Left lung (tissue), 10 donors: ENCODE measurements around the gene HDHD5. TPM values are rescaled to one million over a fixed set of nuclear protein-coding genes. Genes with fewer than 3 reads are reported as not detected.
"Not testable (repeated sequence)": the region's sequence is repeated elsewhere in the genome, so short reads cannot be mapped to it uniquely, and the experiment has no call there.

ENCODE experiments used
- ATAC-seq: fragments of 200-7000 bp; cut with Tn5 transposase; one replicate; pipeline ENCODE4 v1.9.1; 2020; ENCODE audit warnings: moderate library complexity
- DNase-seq, 4 donors: peaks; one replicate each; pipeline ENCODE4 v3.0.0-alpha.2; 2013 to 2020
- H3K27ac ChIP-seq, 2 donors: fragments of 200-600 bp; sonication (generic) in 1 of 2; one replicate each; pipeline versions ENCODE4 v1.5.0 to v1.8.0; 2020 to 2021
- H3K27me3 ChIP-seq, 2 donors: fragments of 200-600 bp; sonication (generic) in 1 of 2; one replicate each; pipeline versions ENCODE4 v1.5.0 to v1.8.0; 2020 to 2021
- H3K36me3 ChIP-seq, 2 donors: fragments of 200-600 bp; sonication (generic) in 1 of 2; one replicate each; pipeline versions ENCODE4 v1.5.0 to v1.8.0; 2020 to 2021
- H3K4me1 ChIP-seq, 2 donors: fragments of 200-600 bp; one replicate each; pipeline ENCODE4 v1.8.0; 2021
- H3K4me3 ChIP-seq, 2 donors: fragments of 200-600 bp; sonication (generic) in 1 of 2; one replicate each; pipeline versions ENCODE4 v1.5.0 to v1.8.0; 2020 to 2021; ENCODE audit warnings: mild to moderate bottlenecking in 1 of 2
- H3K9me3 ChIP-seq, 2 donors: fragments of 200-600 bp; sonication (generic) in 1 of 2; one replicate each; pipeline versions ENCODE4 v1.5.0 to v1.8.0; 2020 to 2021
- intact Hi-C, 2 donors: fragments of 100-400 bp; cut with DNase I; formaldehyde crosslinking; loops; one replicate each; pipeline versions ENCODE4 v1.11.2 to v1.14.2; 2022
- polyA plus RNA-seq, 6 donors: library from polyadenylated mRNA; unstranded; fragments of 120-200 nt; gene quantifications; one replicate each; pipeline ENCODE4 v1.2.1, GENCODE V29; 2013; ENCODE audit not compliant: insufficient read length in 6 of 6
- total RNA-seq, 2 donors: library from RNA; stranded (reverse); fragmentation: NEBNext Ultra II Directional; extraction: Animal tissue kit (Norgen Biotek cat#: 25700); gene quantifications; one replicate each; pipeline ENCODE4 v1.2.1, GENCODE V29; 2021
- TF ChIP-seq, protein P1 (sequence below), 2 donors: fragments of 200-600 bp; sonication (generic) in 1 of 2; IDR thresholded peaks; one replicate each; pipeline versions ENCODE4 v1.5.0 to v1.8.0; 2021; ENCODE audit warnings: antibody characterized with exemption in 2 of 2
- donor health status: DM: no; HTN: yes; CAD: no.
- donor health status: DM: no; HTN: no; CAD: no.

Gene HDHD5
- total and polyA plus RNA-seq, 8 donors: 18.1 to 38.9 (median 34.1) TPM

DNA sequence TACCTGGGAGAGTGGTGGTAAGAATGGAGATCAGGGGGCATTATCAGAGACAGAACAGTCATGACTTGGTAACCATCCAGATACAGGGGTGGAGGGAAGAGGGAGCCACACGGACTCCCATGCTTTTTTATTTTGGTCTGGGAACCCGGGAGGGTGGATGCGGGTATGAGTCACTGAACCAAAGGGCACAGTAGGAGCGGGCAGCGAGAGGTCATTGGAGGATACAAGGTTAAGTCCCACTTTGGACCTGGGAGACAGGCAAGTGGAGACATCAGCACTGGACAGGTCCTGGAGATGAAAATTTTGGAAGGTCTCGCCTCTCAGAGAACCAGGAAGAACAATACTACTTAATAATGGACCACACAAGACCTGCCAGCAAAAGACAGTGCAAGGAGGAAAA lies 6.7 kb downstream of the HDHD5 start:
- DNase-seq: no peak
- ATAC-seq: no peak
- Histone ChIP-seq H3K27me3 (no peaks in the 10 kb centered on the region), H3K27ac (no peak overlapping the region), H3K9me3 (no peaks in the 10 kb centered on the region), H3K36me3 (peaks cover 0 to 13% of the 10 kb centered on the region in 2 donors), H3K4me1 (peaks cover 0 to 32% of the 10 kb centered on the region in 2 donors), H3K4me3 (no peak overlapping the region)
- intact Hi-C loops: no loop called here
- TF ChIP-seq, protein P1, sequence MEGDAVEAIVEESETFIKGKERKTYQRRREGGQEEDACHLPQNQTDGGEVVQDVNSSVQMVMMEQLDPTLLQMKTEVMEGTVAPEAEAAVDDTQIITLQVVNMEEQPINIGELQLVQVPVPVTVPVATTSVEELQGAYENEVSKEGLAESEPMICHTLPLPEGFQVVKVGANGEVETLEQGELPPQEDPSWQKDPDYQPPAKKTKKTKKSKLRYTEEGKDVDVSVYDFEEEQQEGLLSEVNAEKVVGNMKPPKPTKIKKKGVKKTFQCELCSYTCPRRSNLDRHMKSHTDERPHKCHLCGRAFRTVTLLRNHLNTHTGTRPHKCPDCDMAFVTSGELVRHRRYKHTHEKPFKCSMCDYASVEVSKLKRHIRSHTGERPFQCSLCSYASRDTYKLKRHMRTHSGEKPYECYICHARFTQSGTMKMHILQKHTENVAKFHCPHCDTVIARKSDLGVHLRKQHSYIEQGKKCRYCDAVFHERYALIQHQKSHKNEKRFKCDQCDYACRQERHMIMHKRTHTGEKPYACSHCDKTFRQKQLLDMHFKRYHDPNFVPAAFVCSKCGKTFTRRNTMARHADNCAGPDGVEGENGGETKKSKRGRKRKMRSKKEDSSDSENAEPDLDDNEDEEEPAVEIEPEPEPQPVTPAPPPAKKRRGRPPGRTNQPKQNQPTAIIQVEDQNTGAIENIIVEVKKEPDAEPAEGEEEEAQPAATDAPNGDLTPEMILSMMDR (IDR thresholded peaks at IDR 0.05): no peak

DNA sequence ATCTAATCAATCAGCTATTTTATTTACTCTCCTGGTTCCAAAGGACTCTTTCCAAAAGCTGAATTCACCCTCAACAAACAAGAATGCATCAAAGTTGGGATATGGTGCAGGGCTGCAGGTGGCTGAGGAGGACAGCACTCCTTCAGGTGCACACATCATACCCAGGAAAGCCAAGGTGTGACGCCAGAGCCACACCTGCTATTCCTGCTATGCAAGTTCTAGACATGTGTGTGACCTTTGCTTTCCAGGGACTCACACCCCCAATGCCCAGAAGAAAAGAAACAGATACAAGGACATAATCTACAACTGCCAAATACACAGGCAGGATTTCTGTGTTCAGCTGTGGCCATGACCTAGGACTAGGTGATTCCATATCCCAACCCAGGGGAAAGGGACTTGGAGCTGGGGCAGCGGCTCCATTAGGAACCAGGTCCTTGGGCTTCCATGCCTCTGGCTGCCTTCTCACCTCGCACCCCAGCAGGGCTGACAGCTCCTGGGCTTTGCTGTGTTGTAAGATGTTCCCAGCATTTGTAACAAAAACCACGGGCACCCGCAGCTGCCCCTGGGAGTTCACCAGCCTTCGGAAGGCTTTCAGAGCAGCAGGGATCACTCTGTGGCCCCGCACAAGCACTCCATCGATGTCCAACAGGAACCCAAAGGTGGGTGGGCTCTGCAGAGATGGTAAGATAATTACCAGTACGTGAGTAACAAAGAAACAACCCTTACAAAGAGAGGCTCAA lies 9.8 kb downstream of the HDHD5 start:
- Histone ChIP-seq H3K4me1 (peaks cover 0 to 6% of the 10 kb centered on the region in 2 donors), H3K27me3 (no peaks in the 10 kb centered on the region), H3K4me3 (no peak overlapping the region), H3K27ac (no peak overlapping the region), H3K36me3 (peaks cover 0 to 27% of the 10 kb centered on the region in 2 donors), H3K9me3 (no peaks in the 10 kb centered on the region)
- DNase-seq (no peak), ATAC-seq (no peak)
- intact Hi-C loops: no loop called here
- TF ChIP-seq, protein P1 (IDR thresholded peaks at IDR 0.05): no peak

DNA sequence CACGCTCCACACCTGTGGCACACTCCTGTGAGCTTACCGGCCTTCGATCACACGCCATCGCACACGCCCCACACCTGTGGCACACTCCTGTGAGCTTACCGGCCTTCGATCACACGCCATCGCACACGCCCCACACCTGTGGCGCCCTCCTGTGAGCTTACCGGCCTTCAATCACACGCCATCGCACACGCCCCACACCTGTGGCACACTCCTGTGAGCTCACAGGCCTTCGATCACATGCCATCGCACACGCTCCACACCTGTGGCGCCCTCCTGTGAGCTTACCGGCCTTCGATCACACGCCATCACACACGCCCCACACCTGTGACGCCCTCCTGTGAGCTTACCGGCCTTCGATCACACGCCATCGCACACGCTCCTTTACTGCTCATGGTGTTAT lies 11.6 kb downstream of the HDHD5 start:
- ATAC-seq, DNase-seq, intact Hi-C loops, H3K27me3 ChIP-seq, H3K4me3 ChIP-seq, H3K9me3 ChIP-seq, H3K4me1 ChIP-seq, H3K27ac ChIP-seq: not testable (repeated sequence)
- peaks cover 0 to 45% of the 10 kb centered on the region in 2 donors for H3K36me3 ChIP-seq

DNA sequence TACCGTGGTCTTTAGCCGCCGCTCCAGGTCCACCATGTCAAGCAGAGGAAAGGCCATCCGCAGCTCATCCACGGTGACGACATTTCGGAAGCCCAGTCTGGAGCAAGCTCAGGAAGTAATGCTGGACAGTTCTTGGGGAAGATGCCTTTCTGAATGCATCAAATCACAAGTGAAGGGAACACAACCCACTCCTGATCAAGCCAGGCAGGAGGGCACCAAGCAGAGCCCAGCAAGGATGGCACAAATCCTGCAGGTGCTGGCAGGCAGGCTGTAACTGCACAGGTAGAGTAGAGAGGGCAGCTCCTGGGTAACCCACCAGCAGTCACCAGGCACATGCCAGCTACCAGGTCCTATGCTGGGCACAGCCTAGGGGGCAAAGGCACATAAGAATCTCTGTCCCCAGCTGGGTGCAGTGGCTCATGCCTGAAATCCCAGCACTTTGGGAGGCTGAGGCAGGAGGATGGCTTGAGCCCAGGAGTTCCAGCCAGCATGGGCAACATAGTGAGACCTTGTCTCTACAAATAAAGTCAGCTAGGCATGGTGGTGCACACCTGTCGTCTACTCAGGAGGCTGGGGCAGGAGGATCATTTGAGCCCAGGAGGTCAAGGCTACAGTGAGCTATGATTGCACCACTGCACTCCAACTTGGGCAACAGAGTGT lies 13.9 kb downstream of the HDHD5 start:
- H3K4me1 ChIP-seq: no peaks in the 10 kb centered on the region
- H3K27me3 ChIP-seq: no peaks in the 10 kb centered on the region
- intact Hi-C loops: no loop called here
- no peak overlapping the region for H3K4me3 ChIP-seq
- ATAC-seq: no peak
- TF ChIP-seq, protein P1 (IDR thresholded peaks at IDR 0.05): no peak
- H3K36me3 ChIP-seq: peaks cover 0 to 68% of the 10 kb centered on the region in 2 donors
- DNase-seq: no peak
- H3K27ac ChIP-seq: no peak overlapping the region
- H3K9me3 ChIP-seq: no peaks in the 10 kb centered on the region

DNA sequence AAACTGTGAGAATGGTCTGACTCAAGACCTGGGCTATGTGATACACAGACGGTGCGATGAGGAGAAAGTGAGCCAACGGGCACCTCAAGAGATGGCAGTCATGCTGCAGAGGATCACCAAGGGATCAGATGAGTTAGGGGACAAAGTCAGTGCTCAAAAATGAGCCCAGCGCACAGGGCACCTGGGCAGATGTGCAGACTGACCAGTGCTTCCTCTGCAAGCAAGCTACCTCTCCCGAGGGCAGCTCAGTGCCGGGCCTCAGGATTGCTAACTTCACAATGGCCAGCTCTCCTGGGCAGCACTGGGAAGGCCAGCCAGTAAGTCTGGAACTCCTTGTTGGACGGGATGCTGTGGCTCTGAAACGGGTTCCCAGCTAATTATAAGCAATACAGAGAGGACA lies 15.3 kb downstream of the HDHD5 start:
- intact Hi-C loops: no loop called here
- H3K27me3 ChIP-seq: no peaks in the 10 kb centered on the region
- no peaks in the 10 kb centered on the region for H3K4me1 ChIP-seq
- DNase-seq (no peak), ATAC-seq (no peak)
- H3K27ac ChIP-seq: no peak overlapping the region
- H3K9me3 ChIP-seq: no peaks in the 10 kb centered on the region
- H3K36me3 ChIP-seq: peaks cover 0 to 75% of the 10 kb centered on the region in 2 donors
- no peak overlapping the region for H3K4me3 ChIP-seq
- TF ChIP-seq, protein P1 (IDR thresholded peaks at IDR 0.05): no peak
